Mesodermal cell (in vitro differentiated cells): ENCODE data around the gene LMOD2.

Experiments used
- H3K27ac ChIP-seq: 2 replicates; pipeline ENCODE4 v1.7.0; 2013; ENCODE audit warnings: mild to moderate bottlenecking, low read depth, low read length, moderate library complexity; ENCODE audit not compliant: severe bottlenecking
- H3K36me3 ChIP-seq: 2 replicates; pipeline ENCODE4 v1.7.1; 2013; ENCODE audit warnings: mild to moderate bottlenecking, low read length, moderate library complexity; ENCODE audit not compliant: control insufficient read depth, insufficient read depth
- H3K4me1 ChIP-seq: one replicate; pipeline ENCODE4 v1.7.1; 2013; ENCODE audit warnings: mild to moderate bottlenecking, low read length; ENCODE audit not compliant: insufficient read depth, control insufficient read depth, poor library complexity, severe bottlenecking
- H3K4me3 ChIP-seq: 2 replicates; pipeline ENCODE4 v1.7.0; 2013; ENCODE audit warnings: low read length, control low read depth, mild to moderate bottlenecking; ENCODE audit not compliant: insufficient read depth, poor library complexity, severe bottlenecking; ENCODE audit errors: extremely low read depth
- H3K9me3 ChIP-seq: 2 replicates; pipeline ENCODE4 v1.7.1; 2013; ENCODE audit warnings: mild to moderate bottlenecking, low read length, moderate library complexity; ENCODE audit not compliant: control insufficient read depth
- WGBS, 2 experiments: methylation state at CpG; one replicate each; pipeline ENCODE4 v1.1.5; 2013; ENCODE audit warnings: missing lambda C conversion rate in 2 of 2; ENCODE audit not compliant: insufficient coverage in 2 of 2; 5-methylcytosine and 5-hydroxymethylcytosine counted together

The LMOD2 gene

DNA sequence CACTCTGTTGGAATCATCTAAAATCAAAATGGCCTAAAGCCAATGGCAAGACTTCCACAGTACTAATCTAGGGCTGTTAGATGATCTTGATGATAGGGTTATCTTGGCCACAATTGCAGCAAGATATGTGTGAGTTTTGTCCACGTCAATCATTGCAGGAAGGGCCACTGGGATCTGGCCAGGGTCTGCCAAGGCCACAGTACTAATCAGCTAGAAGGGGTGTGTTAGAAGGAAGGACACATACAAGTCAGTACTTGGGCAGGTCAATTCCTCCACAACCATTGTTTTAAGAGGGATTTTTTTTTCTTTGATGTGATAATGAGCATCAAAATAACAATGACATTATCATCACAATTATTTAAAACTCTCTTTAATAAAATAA is 1.6 kb downstream of the LMOD2 start:
- H3K36me3 ChIP-seq: no peaks in the 10 kb centered on the region
- H3K27ac ChIP-seq: no peak overlapping the region
- WGBS, 2 experiments: 100% methylated on average over 1 of the region's 1 CpG; no CpG with 5 or more reads in 1 of the 2 experiments
- H3K4me3 ChIP-seq: no peak overlapping the region
- H3K9me3 ChIP-seq: no peaks in the 10 kb centered on the region
- H3K4me1 ChIP-seq: peaks cover 7% of the 10 kb centered on the region

DNA sequence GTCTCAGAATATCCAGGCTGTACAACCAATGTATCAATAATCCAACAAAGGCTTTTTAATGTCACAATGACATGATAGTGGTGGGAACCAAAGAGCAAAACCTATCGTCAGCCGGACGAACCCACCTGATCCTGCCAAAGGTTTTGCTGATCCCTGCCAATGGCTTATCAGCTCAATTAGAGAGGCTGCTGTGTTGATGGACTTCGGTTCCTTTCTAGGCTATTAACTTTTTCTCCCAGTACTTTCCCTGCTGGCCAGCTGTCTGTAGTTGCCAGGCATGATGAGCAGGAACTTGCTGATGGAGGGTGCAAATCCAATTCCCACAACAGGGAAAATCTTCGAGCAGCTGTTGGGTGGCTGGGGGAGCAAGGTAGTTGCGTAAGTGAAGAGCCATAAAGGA is 2.4 kb downstream of the LMOD2 start:
- H3K9me3 ChIP-seq: no peaks in the 10 kb centered on the region
- WGBS, 2 experiments: 87 to 92% methylated on average over 6 of the region's 6 CpGs
- H3K4me3 ChIP-seq: no peak overlapping the region
- no peak overlapping the region for H3K27ac ChIP-seq
- no peaks in the 10 kb centered on the region for H3K36me3 ChIP-seq
- peaks cover 7% of the 10 kb centered on the region for H3K4me1 ChIP-seq

DNA sequence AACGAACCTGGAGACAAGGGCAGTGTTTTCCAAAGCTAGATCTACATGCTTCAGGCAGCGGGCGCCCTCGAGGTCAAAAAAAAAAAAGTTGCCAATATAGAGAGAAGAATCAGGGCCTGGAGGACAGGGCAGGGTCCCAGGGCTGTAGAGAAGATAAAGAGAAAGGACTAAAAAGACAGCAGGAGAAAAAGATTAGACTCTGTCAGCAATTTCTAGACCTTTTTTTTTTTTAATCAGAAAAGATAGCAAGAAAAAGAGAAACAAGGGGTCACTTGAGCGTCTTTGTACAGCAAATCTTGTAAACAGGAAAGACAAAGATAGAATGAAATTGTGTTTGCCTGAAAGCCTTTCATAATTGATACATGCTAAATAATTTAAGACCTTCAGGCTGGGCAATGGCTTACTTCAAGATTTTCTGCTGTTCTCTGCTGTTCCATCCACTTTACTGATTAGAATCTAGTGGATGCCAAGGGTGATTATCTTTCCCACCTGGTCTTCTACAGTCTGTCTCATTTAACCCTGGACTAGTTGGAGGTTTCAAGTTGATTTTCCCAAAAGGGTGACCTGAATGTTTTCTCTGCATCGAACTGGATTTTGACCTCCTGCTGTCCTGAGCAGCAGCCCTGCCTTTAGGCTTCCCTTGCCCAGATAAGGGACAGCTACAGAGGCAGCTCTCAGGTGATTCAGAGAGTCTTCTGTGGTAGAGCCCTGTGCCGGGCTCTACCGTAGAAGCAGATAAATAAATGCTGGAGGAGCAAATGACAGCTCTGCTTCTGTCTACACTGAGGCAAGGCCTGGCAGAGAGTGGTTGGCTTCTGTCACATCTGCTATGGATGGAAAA is 5.1 kb downstream of the LMOD2 start:
- WGBS, 2 experiments: 78 to 79% methylated on average over 7 to 8 of the region's 8 CpGs
- Histone ChIP-seq H3K4me3 (no peak overlapping the region), H3K9me3 (no peaks in the 10 kb centered on the region), H3K27ac (no peak overlapping the region), H3K4me1 (peaks cover 7% of the 10 kb centered on the region), H3K36me3 (no peaks in the 10 kb centered on the region)

DNA sequence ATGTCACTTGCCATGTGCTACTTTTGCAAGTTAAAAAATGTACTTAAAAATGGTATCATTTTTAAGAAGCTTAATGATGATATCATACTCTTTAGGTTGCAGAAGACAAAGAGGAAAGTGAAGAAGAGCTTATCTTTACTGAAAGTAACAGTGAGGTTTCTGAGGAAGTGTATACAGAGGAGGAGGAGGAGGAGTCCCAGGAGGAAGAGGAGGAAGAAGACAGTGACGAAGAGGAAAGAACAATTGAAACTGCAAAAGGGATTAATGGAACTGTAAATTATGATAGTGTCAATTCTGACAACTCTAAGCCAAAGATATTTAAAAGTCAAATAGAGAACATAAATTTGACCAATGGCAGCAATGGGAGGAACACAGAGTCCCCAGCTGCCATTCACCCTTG is 6.1 kb downstream of the LMOD2 start:
- Histone ChIP-seq H3K27ac (no peak overlapping the region), H3K9me3 (no peaks in the 10 kb centered on the region), H3K4me1 (peaks cover 7% of the 10 kb centered on the region), H3K36me3 (no peaks in the 10 kb centered on the region), H3K4me3 (no peak overlapping the region)
- WGBS, 2 experiments: 88% methylated on average over 1 of the region's 1 CpG; no CpG with 5 or more reads in 1 of the 2 experiments

DNA sequence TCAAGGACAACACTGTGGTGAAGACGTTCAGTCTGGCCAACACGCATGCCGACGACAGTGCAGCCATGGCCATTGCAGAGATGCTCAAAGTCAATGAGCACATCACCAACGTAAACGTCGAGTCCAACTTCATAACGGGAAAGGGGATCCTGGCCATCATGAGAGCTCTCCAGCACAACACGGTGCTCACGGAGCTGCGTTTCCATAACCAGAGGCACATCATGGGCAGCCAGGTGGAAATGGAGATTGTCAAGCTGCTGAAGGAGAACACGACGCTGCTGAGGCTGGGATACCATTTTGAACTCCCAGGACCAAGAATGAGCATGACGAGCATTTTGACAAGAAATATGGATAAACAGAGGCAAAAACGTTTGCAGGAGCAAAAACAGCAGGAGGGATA is 6.6 kb downstream of the LMOD2 start:
- H3K9me3 ChIP-seq: no peaks in the 10 kb centered on the region
- 94 to 96% methylated on average over 15 of the region's 15 CpGs for WGBS, 2 experiments
- H3K4me3 ChIP-seq: no peak overlapping the region
- no peaks in the 10 kb centered on the region for H3K36me3 ChIP-seq
- H3K27ac ChIP-seq: no peak overlapping the region
- peaks cover 7% of the 10 kb centered on the region for H3K4me1 ChIP-seq

DNA sequence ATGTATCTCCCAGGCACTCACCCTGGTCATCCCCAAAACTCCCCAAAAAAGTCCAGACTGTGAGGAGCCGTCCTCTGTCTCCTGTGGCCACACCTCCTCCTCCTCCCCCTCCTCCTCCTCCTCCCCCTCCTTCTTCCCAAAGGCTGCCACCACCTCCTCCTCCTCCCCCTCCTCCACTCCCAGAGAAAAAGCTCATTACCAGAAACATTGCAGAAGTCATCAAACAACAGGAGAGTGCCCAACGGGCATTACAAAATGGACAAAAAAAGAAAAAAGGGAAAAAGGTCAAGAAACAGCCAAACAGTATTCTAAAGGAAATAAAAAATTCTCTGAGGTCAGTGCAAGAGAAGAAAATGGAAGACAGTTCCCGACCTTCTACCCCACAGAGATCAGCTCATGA is 7.1 kb downstream of the LMOD2 start:
- WGBS, 2 experiments: 69% methylated on average over 2 of the region's 3 CpGs; no CpG with 5 or more reads in 1 of the 2 experiments
- H3K27ac ChIP-seq: no peak overlapping the region
- peaks cover 7% of the 10 kb centered on the region for H3K4me1 ChIP-seq
- no peak overlapping the region for H3K4me3 ChIP-seq
- H3K36me3 ChIP-seq: no peaks in the 10 kb centered on the region
- no peaks in the 10 kb centered on the region for H3K9me3 ChIP-seq

DNA sequence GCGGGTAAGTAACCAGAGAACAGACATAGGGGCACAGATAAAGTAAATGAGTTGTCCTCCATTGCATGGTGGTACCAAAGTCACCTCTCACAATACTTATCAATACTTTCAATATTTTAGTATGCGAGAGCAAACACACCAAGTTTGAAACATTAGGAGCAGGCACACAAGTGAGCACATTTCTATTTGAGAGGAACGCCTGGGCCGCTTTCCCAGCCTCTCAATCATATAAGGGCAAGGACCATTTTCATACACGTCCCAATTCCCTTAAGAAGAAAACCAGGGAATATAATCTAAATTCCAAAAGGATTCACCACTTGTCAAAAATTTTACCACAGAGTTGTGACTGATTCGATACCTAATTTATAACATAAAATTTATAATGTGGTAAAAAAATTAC is 7.5 kb downstream of the LMOD2 start:
- H3K27ac ChIP-seq: no peak overlapping the region
- no peak overlapping the region for H3K4me3 ChIP-seq
- H3K4me1 ChIP-seq: peaks cover 7% of the 10 kb centered on the region
- H3K9me3 ChIP-seq: no peaks in the 10 kb centered on the region
- 89 to 97% methylated on average over 3 to 4 of the region's 6 CpGs for WGBS, 2 experiments
- H3K36me3 ChIP-seq: no peaks in the 10 kb centered on the region

DNA sequence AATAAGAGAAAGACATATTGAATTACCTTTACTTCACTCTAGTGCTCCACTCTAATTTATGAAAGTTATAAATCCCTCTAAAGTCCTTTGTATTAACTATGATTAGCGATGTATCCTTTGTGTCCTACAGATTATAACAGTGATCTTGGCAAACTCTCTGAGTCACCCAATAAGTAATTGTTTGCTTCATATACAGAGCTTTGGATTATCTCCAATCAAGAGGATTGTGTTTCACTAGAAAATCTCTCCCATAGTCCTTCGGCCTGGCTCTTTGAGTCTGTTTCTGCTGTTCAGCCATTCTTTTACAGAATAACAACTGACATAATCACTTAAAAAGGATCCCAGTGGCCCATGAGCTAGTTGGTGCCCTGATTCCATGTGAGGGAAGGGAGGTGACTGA is 9.5 kb downstream of the LMOD2 start:
- Histone ChIP-seq H3K9me3 (no peaks in the 10 kb centered on the region), H3K4me3 (no peak overlapping the region), H3K27ac (no peak overlapping the region), H3K4me1 (peaks cover 5% of the 10 kb centered on the region), H3K36me3 (no peaks in the 10 kb centered on the region)
- 100% methylated on average over 1 of the region's 2 CpGs; no CpG with 5 or more reads in 1 of the 2 experiments for WGBS, 2 experiments

DNA sequence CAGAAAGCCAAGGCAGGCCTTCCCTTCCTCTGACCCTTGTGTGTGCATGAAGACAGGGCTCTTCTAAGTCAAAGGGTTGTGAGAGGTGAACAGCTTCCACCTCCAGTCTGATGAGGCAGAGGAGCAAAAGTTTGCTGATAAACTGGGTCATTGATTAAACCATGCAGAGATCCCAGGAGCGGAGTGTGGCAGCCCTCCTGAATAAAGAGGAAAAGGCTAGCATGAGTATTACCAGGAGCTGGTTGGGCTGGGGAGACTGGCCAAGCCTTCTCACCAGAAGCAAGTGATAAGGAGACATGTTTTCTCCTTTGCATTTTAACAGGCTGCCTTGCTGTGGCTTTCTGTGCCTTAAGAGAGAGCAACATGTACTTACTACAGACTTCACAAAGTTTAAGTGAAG is 10.2 kb downstream of the LMOD2 start:
- 73 to 92% methylated on average over 1 of the region's 1 CpG for WGBS, 2 experiments
- no peaks in the 10 kb centered on the region for H3K36me3 ChIP-seq
- no peak overlapping the region for H3K27ac ChIP-seq
- H3K4me3 ChIP-seq: no peak overlapping the region
- no peaks in the 10 kb centered on the region for H3K9me3 ChIP-seq
- no peaks in the 10 kb centered on the region for H3K4me1 ChIP-seq

DNA sequence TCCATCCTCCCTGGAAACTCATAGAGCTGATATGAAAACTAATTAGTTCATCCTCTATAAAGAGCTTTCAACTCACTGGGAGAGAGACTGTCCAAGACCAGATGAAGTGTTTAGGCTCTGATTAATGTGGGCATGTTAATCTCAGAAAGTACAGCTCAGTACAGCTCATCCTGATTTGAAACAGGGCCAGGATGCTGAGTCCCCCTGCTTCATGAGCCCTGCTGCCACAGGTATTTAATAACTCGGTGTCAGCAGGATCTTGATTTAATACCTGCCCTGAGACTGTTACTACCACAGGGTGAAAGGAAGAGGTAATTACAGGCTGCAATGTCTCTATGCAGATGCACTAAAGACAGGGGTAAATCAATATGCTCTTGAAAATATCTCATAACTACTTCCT is 10.8 kb downstream of the LMOD2 start:
- 100% methylated on average over 1 of the region's 1 CpG; no CpG with 5 or more reads in 1 of the 2 experiments for WGBS, 2 experiments
- H3K36me3 ChIP-seq: no peaks in the 10 kb centered on the region
- H3K4me3 ChIP-seq: no peak overlapping the region
- no peaks in the 10 kb centered on the region for H3K4me1 ChIP-seq
- H3K27ac ChIP-seq: no peak overlapping the region
- no peaks in the 10 kb centered on the region for H3K9me3 ChIP-seq

DNA sequence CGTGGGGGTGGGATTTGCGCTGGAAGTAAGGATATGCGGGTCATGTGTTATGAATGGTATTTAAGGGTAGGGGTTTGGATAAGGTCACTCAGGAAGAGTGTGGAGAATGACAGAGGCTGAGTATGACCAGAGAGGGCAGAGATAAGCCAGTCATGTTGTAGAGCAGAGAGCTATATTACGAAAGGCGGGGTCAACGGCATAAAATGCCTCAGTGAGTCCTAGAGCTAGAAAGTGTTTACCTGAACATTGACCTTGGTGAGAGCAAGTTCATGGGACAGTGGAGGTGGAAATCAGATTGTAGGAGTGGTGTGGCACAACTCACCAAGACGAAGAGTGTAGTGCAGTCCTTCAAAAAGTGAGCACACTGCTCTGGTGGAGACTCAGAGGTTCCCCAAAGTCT is 13.8 kb downstream of the LMOD2 start:
- Histone ChIP-seq H3K4me1 (peaks cover 7% of the 10 kb centered on the region), H3K36me3 (no peaks in the 10 kb centered on the region), H3K4me3 (no peak overlapping the region), H3K9me3 (no peaks in the 10 kb centered on the region), H3K27ac (no peak overlapping the region)
- WGBS, 2 experiments: 95 to 97% methylated on average over 6 of the region's 7 CpGs
